PC-3 (cell line): ENCODE data around the gene CASP10. TPM values are rescaled to one million over a fixed set of nuclear protein-coding genes. Genes with fewer than 3 reads are reported as not detected.

ENCODE experiments used
- ATAC-seq: fragments of 200-7000 bp; cut with Tn5 transposase; 2 replicates; pipeline ENCODE4 v1.9.1; 2020; ENCODE audit warnings: mild to moderate bottlenecking, moderate library complexity
- BruUV-seq: library from RNA; stranded (reverse); fragments of 400-500 nt; replicated peaks from 2 replicates; lab custom pipeline; 2021; lab: Mats Ljungman, UMichigan
- CTCF ChIA-PET: fragments of 300-600 bp; sonication (Branson Sonifier 250); formaldehyde crosslinking; loops from one replicate; lab custom pipeline; 2022; ENCODE audit warnings: antibody characterized with exemption; lab: Charles Lee
- POLR2A ChIA-PET: fragments of 300-600 bp; sonication (Branson Sonifier 250); formaldehyde crosslinking; loops from one replicate; lab custom pipeline; 2022; ENCODE audit warnings: antibody characterized with exemption; ENCODE audit not compliant: unreplicated experiment; lab: Charles Lee
- DNase-seq: peaks from one replicate; pipeline ENCODE4 v3.0.0-alpha.2; 2015
- H2AFZ ChIP-seq: fragments of 300-600 bp; sonication (generic); 2 replicates; pipeline ENCODE4 v1.6.0; 2016; ENCODE audit warnings: antibody characterized with exemption, low read length
- H3F3A ChIP-seq: fragments of 300-600 bp; sonication (generic); one replicate; pipeline ENCODE4 v1.6.0; 2017; ENCODE audit warnings: antibody characterized with exemption, low read length, control low read depth, mild to moderate bottlenecking; ENCODE audit not compliant: unreplicated experiment
- H3K27ac ChIP-seq: fragments of 300-600 bp; sonication (generic); 2 replicates; pipeline ENCODE4 v1.5.1; 2016; ENCODE audit warnings: mild to moderate bottlenecking, low read length
- H3K27me3 ChIP-seq: fragments of 300-600 bp; sonication (generic); 2 replicates; pipeline ENCODE4 v1.6.1; 2016; ENCODE audit warnings: low read length, mixed read lengths
- H3K36me3 ChIP-seq: fragments of 300-600 bp; sonication (generic); 2 replicates; pipeline ENCODE4 v1.6.1; 2016; ENCODE audit warnings: low read depth, mixed run types, low read length, mixed read lengths
- H3K4me1 ChIP-seq: fragments of 300-600 bp; sonication (generic); 2 replicates; pipeline ENCODE4 v1.5.1; 2016; ENCODE audit warnings: low read length; ENCODE audit not compliant: insufficient read depth
- H3K4me2 ChIP-seq: fragments of 300-600 bp; sonication (generic); 2 replicates; pipeline ENCODE4 v1.6.0; 2016; ENCODE audit warnings: low read length
- H3K4me3 ChIP-seq: fragments of 300-600 bp; sonication (generic); 2 replicates; pipeline ENCODE4 v1.5.1; 2016; ENCODE audit warnings: mild to moderate bottlenecking, low read length, mixed read lengths
- H3K79me2 ChIP-seq: fragments of 300-600 bp; sonication (generic); 2 replicates; pipeline ENCODE4 v1.6.1; 2017; ENCODE audit warnings: low read length, mixed read lengths
- H3K9ac ChIP-seq: fragments of 300-600 bp; sonication (generic); 2 replicates; pipeline ENCODE4 v1.6.0; 2016; ENCODE audit warnings: mild to moderate bottlenecking, low read length
- H3K9me2 ChIP-seq: fragments of 300-600 bp; sonication (generic); replicated peaks from 2 replicates; pipeline ENCODE4 v1.6.1; 2016; ENCODE audit warnings: mixed run types, low read length, mixed read lengths
- H3K9me3 ChIP-seq: fragments of 300-600 bp; sonication (generic); 2 replicates; pipeline ENCODE4 v1.6.1; 2016; ENCODE audit warnings: low read length, mixed read lengths
- H4K20me1 ChIP-seq: fragments of 300-600 bp; sonication (generic); 2 replicates; pipeline ENCODE4 v1.6.1; 2016; ENCODE audit warnings: low read length, mixed read lengths
- CTCF ChIP-seq: fragments of 300-600 bp; sonication (generic); conservative IDR thresholded peaks from 2 replicates; pipeline ENCODE4 v1.5.1; 2017; ENCODE audit warnings: antibody characterized with exemption, low read depth, mild to moderate bottlenecking, low read length
- EZH2 ChIP-seq: fragments of 300-600 bp; sonication (generic); IDR thresholded peaks from one replicate; pipeline ENCODE4 v1.6.1; 2017; ENCODE audit warnings: antibody characterized with exemption, mild to moderate bottlenecking, low read length; ENCODE audit not compliant: unreplicated experiment
- EZH2phosphoT487 ChIP-seq: fragments of 300-600 bp; sonication (generic); IDR thresholded peaks from 2 replicates; pipeline ENCODE4 v1.6.1; 2018; ENCODE audit warnings: mild to moderate bottlenecking, antibody characterized with exemption, low read length, borderline replicate concordance
- intact Hi-C: fragments of 100-400 bp; cut with micrococcal nuclease; formaldehyde crosslinking; loops from 2 replicates; pipeline ENCODE4 v1.9.0; 2023
- total RNA-seq: library from RNA; depleted of rRNA; stranded (reverse); fragments of >200 nt; gene quantifications from 2 replicates; pipeline ENCODE4 v1.2.3, GENCODE V29; 2014

CASP10 gene
- total RNA-seq, 1 experiment from 2014 or later: 4.2 TPM

- POLR2A ChIA-PET: no interaction called here
These were observed 37.2 kb downstream of the CASP10 start for GRCh38 chr2:201220102-201220570.

GRCh38 chr2:201223089-201224073 is 40.4 kb downstream of the CASP10 start:
- H2AFZ ChIP-seq: no peak overlapping the region
- ChIA-PET POLR2A (no interaction called here), CTCF (no interaction called here)
- ATAC-seq (no peak), DNase-seq (no peak)
- H3K27ac ChIP-seq: no peak overlapping the region
- TF ChIP-seq EZH2 (no peak), EZH2phosphoT487 (no peak), CTCF (no peak)
- H3K4me1 ChIP-seq: peaks cover 16% of the 10 kb centered on the region
- H3K9ac ChIP-seq: no peak overlapping the region
- no peaks in the 10 kb centered on the region for H3K9me3 ChIP-seq
- no peaks in the 10 kb centered on the region for H3K36me3 ChIP-seq
- H3K27me3 ChIP-seq: no peaks in the 10 kb centered on the region
- no peak overlapping the region for H3K4me3 ChIP-seq
- intact Hi-C loops: no loop called here
- no peaks in the 10 kb centered on the region for H3K79me2 ChIP-seq
- 0 out of 2 replicates have a peak overlapping the region, but pooled peaks have one; percentile 31 for H3K4me2 ChIP-seq
- H3K9me2 ChIP-seq: no peaks in the 10 kb centered on the region
- no peaks in the 10 kb centered on the region for H4K20me1 ChIP-seq
- no peaks in the 10 kb centered on the region for H3F3A ChIP-seq
- no TSS peak for BruUV-seq

More at GRCh38 chr2:201220102-201220570, 37.2 kb downstream of the CASP10 start:
- no peak overlapping the region for H3K27ac ChIP-seq
- ATAC-seq (peak; percentile 19; the same call in 1 of the 2 replicates), DNase-seq (no peak)
- CTCF ChIA-PET: no interaction called here
- H3K9me2 ChIP-seq: no peaks in the 10 kb centered on the region
- no peaks in the 10 kb centered on the region for H3F3A ChIP-seq
- no peaks in the 10 kb centered on the region for H3K79me2 ChIP-seq
- H2AFZ ChIP-seq: no peak overlapping the region
- no TSS peak for BruUV-seq
- no peak overlapping the region for H3K4me3 ChIP-seq
- no peaks in the 10 kb centered on the region for H4K20me1 ChIP-seq
- H3K4me2 ChIP-seq: 0 out of 2 replicates have a peak overlapping the region, but pooled peaks have one; percentile 5
- H3K9me3 ChIP-seq: no peaks in the 10 kb centered on the region
- H3K9ac ChIP-seq: no peak overlapping the region
- intact Hi-C loops: no loop called here
- TF ChIP-seq EZH2phosphoT487 (no peak), EZH2 (no peak), CTCF (no peak)
- no peaks in the 10 kb centered on the region for H3K36me3 ChIP-seq
- peaks cover 7% of the 10 kb centered on the region; the same call in 1 of the 2 replicates for H3K4me1 ChIP-seq
- no peaks in the 10 kb centered on the region for H3K27me3 ChIP-seq
